RKO (cell line): ENCODE measurements around the gene SIPA1L3.
A peak's percentile ranks its signal among the peaks of the same experiment; 100 is the strongest.

Source experiments
- DNase-seq: peaks from one replicate; pipeline ENCODE4 v3.0.0-alpha.2; 2016; ENCODE audit warnings: low spot score

Gene SIPA1L3

DNA sequence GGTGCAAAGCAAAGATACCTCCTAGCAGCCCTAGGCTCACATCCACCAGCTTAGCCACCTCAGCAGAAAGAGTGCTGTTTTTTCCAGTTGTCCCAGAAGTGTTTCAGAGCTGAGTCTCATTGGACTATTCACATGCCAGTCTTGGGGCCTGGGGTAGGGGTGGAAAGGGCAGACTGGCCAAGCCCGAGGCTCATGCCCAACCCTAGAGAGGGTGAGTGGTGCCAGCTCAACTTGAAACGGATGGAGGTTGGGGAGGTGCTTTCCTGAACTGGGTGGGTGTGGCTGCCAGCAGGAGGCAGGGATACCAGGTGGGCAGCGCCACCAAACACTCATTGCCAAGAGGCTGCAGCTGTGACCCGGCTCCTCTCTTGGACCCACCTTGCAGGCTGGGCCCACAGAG lies 200.1 kb downstream of the SIPA1L3 start:
- DNase-seq, result no peak

DNA sequence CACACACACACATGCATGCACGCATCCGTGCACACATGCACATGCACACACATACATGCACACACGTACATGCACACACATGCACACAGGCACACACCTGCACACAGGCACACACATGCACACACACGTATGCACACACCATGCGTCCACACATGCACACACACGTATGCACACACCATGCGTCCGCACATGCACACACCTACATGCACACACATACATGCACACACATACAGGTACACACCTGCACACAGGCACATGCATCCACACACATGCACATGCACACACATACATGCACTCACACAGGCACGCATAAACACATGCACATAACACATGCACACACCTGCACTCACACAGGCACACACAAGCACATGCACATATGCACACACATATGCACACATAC lies 204.9 kb downstream of the SIPA1L3 start:
- DNase-seq, result no peak

DNA sequence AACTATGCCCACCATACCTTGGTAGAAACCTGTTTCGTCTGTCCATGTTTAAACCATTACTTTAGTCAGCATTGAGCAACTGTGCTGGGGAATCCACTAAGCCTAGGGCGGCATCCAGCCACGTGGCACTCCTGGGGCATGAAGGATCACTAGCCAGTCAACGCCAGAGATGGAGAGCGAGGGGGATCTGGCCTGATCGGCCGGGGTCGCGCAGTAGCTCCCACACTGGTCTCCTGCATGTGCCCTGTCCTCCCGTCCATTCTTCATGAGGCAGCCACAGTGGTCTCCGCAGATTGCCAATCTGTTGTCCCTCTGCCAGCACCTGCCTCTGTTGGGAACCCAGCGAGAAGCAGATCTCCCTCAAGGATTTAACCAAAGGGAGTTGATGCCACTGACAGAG lies 207.6 kb downstream of the SIPA1L3 start:
- no peak for DNase-seq

DNA sequence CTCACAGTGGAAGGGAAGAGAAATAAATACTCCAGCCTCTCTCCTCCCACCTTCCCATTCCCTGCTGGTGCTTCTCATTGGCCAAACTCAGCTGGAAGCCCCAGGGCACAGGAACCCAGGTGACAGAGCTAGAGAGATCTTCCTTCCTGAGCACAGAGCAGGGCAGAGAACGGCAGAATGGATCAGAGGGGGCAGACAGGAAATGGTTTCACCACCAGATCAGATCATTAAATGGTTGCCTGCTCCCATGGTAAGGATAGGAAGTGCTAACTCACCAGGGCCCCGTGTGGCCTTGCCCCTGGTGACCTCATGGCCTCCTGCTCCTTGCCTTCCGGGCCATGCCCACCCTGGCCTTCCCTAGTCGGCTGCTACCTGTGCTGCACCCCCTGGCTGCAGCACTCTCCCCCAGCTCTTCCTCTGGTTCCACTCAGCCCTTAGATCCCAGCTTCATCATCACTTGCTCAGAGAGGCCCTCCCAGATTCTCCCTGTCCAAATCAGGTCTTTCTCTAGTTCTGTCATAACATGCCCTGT lies 208.3 kb downstream of the SIPA1L3 start:
- no peak for DNase-seq

DNA sequence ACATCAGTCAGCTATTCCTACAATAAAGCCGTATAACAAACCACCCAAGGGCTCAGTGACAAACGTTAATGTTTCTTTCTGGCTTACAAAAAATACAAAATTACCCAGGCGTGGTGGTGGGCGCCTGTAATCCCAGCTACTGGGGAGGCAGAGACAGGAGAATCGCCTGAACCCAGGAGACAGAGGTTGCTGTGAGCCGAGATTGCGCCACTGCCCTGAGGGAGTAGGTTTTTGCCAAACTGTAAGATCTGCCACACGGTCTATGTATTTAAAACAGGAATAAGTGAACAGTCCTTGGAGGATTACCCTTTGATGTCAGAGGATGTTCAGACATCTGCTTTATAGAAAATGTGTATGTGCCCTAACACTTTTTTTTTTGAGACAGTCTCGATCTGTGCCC lies 211.2 kb downstream of the SIPA1L3 start:
- no peak for DNase-seq

DNA sequence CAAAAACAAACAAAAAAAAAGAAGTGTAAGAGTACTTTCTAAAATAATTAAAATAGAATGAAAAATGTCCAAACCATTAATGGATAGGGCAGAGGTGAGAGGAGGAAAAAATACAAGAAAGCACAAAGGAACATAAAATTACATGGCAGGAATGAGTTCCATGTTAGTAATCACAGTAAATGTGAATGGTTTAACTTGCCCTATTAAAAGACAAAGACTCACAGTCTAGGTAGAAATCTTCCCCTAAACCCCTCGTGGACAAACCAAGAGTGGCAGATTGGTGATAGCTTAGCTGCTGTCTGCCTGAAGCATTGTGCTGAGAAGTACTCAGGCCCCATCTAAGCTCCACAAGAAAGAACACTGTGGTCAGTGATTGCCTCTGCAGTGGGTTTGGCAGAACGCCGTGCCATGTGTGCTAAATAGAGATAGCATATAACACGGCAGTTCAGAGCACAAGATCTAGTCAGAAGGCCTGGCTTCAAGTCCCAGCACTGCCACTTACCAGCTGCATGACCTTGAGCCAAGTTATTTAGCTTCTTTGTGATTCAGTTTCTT lies 213.5 kb downstream of the SIPA1L3 start:
- DNase-seq, result no peak

DNA sequence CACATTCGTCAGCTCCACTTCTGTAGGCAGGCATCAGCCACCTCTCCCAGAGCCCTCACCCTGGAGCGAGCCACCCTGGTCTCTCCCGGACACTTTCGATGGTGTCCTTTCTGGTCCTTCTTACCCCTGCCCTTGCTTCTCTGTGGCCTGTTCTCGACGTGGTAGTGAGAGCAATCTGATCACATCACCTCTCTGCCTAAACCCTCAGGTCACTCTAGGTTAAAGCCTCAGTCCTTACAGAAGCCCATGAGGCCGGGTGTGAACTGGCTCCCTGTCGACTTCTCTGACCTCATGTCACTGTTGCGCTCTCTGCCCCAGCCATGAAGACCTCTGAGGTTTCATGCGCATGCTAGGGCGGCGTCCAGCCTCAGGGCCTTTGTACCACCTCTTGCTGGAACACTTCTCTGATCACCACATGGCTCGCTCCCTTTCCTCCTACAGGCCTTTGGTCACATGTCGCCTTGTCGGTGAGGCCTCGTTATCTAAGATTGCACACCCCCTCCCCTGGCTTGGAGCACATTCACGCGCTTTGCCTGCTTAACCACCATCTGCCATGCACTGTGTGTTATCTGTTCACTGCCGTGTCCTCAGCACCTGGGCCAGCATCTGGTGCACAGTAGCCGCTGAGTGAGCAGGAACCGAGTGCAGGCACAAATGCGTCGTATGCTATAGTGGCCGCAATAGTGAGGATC lies 215.5 kb downstream of the SIPA1L3 start:
- no peak for DNase-seq

DNA sequence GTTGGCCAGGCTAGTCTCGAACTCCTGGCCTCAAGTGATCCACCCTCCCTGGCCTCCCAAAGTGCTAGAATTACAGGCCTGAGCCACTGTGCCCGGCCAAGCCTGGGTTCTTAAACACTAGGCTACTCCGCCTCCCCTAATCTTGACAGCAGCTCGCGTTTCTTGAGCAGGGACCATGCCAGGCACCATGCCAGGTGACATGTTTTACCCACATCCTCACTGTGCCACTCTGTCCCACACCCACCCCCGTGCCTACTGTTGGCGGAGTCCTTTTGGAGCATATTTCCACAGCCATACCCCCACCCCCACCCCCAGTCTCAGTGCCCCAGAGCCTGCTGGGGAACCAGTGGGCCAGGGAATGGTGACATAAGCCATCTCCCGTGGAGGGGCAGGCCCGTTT lies 218.2 kb downstream of the SIPA1L3 start:
- DNase-seq, result no peak

DNA sequence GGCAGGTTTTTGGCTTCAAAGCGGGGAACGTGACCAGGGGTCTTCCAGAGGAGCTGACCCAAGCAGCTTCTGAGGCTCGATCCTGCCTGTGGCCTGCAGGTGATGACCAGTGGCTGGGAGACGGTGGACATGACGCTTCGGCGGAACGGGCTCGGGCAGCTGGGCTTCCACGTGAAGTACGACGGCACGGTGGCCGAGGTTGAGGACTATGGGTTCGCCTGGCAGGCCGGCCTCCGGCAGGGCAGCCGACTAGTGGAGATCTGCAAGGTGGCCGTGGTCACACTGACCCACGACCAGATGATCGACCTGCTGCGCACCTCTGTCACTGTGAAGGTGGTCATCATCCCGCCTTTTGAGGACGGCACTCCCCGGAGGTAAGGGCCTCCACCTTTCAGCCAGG lies 223.4 kb downstream of the SIPA1L3 start:
- no peak for DNase-seq

DNA sequence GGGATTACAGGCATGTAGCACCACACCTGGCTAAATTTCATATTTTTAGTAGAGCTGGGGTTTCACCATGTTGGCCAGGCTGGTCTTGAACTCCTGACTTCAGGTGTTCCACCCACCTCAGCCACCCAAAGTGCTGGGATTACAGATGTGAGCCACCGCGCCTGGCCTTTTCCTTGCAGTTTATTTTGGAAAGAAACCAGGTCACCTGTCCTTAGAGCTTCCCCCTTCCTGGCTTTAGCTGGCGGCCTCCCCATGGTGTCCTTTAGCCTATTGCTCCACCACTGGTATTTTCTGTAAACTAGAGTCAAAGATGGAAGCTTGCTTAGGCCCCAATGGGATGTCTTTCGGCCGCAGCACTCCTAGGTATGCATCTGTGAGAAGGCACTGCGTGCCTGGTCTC lies 225.8 kb downstream of the SIPA1L3 start:
- DNase-seq, result no peak

DNA sequence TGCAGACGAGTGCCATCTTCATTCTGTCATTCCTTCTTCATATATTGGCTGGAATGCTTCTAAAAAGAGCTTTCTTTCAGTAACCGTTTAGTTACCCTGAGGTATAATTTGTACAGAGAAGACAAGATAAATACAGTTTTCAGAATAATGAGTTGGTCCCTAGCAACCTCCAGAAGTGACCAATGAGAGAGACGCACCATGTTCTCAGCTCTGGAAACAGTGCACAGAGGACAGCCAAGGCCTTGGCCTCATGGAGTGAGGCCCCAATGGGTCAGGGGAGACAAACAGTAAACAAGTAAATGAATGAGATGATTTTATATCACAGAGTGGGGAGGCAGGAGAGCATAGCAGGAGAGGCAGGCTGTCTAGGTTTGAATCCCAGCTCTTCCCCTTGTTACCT lies 226.3 kb downstream of the SIPA1L3 start:
- DNase-seq, result no peak

DNA sequence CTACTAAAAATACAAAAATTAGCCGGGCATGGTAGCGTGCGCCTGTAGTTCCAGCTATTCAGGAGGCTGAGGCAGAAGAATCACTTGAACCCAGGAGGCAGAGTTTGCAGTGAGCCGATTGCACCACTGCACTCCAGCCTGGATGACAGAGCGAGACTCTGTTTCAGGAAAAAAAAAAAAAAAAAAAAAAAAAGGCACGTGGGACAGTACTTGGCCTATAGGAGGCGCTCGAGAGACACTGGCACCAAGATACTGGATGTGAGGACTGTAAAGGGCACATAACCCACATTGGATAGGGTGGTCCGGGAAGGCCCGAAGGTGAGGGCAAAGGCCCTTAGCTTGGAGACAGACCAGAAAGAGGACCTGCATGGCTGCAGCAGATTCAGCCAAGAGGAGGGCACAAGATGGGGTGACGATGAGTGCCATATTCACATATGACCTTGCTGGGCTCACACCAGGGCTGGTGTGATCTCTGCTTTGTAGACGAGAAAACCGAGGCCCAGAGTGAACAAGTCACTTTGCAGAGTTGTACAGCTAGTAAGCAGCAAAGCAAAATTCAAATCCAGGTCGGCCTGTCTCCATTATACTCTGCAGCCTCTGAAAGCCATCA lies 227.6 kb downstream of the SIPA1L3 start:
- DNase-seq, result peak; percentile 22

DNA sequence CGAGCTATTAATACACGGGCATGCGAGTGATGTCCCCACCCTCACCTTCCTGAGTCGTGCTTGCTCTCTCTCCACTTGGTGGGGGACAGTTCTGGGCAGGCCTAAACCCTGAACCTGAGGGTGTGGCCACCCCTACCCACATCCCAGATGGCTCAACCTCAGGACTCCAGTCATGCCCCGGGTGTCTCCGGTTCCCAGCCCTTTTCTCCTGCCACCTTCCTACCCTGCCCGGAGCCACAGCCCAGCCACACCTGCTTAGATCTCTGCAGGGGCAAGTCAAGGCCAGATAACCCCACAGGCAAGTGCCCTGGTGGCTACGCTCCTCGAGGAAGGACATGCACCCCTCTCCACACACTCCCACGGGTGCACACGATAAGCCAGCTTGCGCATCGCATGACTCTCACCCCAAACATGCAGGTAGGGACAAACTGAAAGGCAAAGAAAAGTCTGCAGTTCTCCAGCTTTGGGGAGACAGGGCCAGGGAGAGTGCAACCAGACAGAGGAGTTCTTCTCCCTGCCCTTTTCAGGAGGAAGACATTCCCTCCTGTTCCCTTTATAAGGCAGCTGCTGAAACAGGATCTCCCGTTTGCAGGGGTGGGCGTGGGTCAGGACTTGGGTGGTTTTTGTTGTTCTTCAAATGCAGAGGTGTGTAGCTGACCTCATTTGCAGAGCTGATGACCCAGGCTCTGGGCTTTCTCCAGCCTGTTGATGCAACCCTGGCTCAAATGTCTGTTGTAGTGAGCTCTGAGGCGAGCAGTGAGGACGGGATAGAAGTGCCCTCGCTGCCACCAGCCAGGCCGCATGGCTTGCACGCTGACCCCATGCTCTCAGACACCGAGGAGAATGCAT lies 228.4 kb downstream of the SIPA1L3 start:
- DNase-seq, result no peak

DNA sequence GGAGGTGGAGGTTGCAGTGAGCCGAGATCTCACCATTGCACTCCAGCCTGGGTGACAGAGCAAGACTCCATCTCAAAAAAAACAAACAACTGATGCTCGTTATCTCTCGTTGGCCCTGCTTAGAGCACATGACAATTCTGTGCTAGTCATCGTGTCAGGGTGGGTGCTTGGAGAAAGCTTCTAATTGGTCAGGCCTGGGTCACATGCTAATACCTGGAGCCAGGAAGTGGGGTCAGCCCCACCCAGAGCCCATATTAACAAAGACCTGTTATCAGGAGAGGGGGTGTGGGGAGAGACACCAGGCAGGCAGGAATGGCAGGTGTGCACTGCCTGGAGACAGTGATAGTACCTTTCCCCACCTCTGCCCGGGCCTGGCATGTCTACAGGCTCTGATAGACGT lies 232.1 kb downstream of the SIPA1L3 start:
- DNase-seq, result no peak

DNA sequence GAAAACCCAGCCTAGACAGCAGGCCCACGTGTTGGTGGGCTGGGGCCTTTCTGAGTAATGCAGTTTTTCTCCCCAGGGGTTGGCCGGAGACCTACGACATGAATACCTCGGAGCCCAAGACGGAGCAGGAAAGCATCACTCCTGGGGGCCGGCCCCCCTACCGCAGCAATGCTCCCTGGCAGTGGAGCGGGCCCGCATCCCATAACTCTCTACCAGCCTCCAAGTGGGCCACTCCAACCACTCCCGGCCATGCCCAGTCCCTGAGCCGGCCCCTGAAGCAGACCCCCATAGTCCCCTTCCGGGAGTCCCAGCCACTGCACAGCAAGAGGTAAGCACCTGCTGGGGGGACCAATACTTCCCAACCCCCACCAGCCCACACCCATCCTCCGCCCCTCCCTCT lies 234.1 kb downstream of the SIPA1L3 start:
- no peak for DNase-seq

DNA sequence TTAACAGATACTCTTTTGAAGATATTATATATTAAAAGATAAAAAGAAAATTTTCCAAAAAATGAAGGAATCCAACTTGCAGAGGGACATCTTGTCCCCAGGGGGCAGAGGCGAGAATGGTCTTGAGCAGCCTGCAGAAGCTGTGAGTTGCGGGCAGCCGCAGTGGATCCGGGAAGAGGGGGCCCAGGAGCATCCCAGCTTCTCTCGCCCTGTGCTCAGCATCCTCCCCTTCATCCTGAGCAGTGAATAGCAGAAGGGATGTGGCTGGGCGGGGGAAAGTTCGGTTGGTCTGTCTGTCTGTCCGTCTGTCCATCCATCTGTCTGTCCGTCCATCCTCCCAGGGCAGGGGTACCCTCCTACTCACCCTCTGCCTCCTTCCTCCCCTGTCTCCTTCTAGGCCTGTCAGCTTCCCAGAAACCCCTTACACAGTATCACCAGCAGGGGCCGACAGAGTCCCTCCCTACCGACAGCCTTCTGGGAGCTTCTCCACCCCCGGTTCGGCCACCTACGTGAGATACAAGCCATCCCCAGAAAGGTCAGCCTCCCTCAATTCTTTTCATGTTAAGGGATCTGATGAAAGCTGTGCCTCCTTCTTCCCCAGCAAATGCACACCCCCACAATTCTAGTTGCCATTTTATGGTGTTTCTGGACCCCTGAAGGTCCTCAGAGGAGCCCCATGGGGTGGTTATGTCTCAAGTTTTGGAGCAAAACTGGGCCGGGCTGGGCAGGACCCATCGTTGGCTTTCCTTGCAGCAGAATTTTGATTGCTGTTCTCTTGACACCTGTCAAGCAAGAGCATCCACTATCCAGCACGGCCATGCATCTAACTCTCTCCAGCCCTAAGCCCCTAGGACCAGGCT lies 235.4 kb downstream of the SIPA1L3 start:
- peak; percentile 37 for DNase-seq

DNA sequence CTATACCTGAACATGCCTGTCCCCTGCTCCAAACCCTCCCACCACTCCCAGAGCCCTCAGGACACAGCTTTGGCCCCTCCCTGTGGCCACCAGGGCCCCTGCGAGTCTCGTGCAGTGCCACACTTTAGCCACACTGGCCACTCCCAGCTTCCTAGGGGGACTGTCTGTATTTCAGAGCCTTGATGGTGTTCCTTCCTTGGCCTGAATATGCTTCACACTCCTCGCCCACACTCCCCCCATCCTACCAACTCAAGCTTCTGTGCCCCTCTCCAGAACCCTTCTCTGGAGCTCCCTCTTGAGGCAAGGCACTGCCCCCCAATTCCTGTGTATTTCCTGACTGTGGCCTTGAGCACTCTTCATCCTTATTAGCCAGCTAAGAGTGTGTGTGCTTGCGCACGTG lies 236.8 kb downstream of the SIPA1L3 start:
- no peak for DNase-seq

DNA sequence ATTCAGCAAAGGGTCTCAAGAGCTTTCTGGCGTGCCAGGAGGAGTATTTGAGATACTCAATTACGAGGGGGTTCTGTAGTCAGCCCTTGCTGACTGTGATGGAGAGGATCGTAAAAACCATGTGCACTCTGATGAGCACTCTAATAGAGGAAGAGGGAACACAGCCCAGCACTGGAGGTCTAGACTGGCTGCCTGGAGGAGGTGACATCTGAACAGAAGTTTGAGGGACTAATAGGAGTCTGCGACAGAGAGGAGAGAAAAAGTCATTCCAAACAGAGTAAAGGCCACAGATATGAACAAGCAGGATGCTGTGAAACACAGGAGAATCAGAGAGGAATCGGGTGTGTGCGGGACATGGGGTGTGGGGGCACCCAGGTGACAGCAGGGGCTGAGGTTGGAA lies 237.7 kb downstream of the SIPA1L3 start:
- no peak for DNase-seq

DNA sequence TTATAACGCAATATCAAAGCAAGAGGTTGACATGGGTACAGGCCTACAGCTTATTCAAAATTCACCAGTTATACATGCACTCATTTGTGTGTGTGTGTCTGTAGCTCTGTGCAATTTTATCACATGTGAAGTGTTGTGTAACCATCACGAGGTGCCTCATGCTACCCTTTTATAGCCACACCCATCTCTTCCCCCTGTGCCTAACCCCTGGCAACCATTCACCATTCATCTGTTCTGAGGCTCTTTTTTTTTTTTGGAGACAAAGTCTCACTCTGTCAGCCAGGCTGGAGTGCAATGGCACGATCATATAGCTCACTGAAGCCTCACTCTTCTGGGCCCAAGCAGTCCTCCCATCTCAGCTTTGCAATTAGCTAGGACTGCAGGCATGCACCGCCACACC lies 238.6 kb downstream of the SIPA1L3 start:
- DNase-seq, result no peak

DNA sequence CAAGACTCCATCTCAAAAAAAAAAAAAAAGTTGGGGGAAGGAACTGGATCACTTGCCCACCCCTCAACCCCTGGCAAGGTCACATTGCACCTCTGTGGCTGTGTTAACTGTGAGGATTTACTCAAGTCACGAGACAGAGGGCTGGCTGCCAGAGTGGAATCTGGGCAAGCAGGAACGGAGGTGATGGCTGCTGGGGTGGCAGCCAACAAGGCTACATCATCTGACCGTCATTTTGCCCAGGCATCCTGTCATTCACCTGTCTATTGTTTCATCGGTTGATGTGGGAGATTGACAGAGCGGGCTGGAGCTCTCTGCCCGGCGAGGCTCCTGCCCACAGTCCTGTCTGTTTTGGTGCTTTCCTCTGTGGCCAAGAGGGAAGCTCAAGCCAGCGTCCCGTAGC lies 241.3 kb downstream of the SIPA1L3 start:
- no peak for DNase-seq

DNA sequence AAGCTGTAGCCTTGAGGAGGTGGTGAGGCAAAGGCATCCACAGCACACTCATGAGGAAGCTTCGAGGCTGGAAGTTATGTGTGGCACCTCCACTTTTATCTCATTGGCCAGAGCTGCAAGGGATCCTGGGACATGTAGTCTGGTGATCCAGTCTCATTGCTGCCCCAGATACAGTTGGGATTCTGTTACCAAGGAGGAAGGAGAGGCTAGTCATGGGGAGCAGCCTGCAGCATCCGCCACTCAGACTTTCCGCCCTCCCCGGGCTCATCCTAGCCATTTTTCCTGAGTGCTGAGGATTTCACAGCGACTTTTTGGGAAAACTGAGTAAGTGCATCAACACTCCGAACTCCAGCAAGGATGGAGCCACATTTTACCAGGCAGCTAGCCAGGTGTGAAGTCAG lies 242.7 kb downstream of the SIPA1L3 start:
- peak; percentile 11 for DNase-seq

DNA sequence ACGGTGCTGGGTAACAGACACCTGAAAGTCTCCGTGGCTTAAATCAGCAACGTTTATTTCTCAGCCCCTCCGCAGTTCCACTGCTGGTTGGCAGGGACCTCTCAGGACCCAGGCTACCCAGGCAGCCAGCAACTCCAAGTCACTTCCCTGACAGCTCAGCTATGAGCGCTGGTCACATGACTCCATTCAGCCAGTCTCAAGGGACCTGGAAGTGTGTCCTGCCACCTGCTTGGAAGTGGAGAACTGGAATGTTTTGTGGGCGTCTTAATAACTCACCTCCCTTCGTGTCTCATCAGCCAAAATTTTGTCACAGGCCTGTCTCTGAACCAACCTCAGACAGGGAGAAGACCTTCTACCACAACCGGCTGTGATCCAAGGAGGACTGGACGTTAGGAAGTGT lies 244.2 kb downstream of the SIPA1L3 start:
- no peak for DNase-seq
